HG03280 (cell line): Measurements from ENCODE around the gene LEPROT.

Source experiments
- ATAC-seq: cut with Tn5 transposase; IDR thresholded peaks from one replicate; pipeline ENCODE4 v1.9.1; 2021; ENCODE audit warnings: mild to moderate bottlenecking, moderate library complexity; ENCODE audit not compliant: unreplicated experiment

Gene LEPROT

GRCh38 chr1:65471861-65472332, 51.4 kb downstream of the LEPROT start:
- no peak for ATAC-seq

- no peak for ATAC-seq
Observed at GRCh38 chr1:65476327-65476726, 55.9 kb downstream of the LEPROT start.

- no peak for ATAC-seq
Observed at GRCh38 chr1:65477414-65478378, 57.2 kb downstream of the LEPROT start.

DNA sequence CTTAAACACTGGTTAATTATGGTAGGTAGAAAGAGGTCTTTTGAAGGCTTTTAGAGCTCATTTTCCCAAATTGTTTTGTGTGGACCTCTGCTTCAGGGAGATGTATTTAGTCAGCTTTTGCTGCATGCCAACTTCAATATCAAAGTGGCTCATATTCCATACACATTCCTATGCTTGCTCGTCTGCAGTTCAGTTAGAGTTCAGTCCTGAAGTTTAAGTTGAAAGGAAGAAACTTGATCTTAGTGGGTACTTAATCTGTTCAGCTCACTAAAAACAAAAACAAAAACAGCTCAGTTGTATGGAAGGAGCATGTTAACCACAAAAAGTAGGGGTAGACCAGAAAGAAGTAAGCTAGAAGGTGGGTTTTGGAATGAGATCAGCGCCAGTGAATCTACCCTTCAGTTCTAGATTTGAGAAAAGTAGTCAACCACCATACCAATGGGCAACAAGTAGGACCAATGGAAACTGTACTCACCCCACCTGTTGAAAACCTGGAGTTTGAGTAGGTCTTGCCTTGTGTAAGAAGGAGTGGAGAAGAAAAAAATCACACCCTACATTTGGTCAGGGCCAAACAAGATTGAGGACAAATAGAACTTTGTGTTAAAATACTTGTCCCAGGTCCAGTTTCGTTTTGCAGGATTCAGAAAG, 58.0 kb downstream of the LEPROT start:
- ATAC-seq, result no peak

- ATAC-seq, result no peak
Observed at GRCh38 chr1:65479554-65480204, 59.2 kb downstream of the LEPROT start.

DNA sequence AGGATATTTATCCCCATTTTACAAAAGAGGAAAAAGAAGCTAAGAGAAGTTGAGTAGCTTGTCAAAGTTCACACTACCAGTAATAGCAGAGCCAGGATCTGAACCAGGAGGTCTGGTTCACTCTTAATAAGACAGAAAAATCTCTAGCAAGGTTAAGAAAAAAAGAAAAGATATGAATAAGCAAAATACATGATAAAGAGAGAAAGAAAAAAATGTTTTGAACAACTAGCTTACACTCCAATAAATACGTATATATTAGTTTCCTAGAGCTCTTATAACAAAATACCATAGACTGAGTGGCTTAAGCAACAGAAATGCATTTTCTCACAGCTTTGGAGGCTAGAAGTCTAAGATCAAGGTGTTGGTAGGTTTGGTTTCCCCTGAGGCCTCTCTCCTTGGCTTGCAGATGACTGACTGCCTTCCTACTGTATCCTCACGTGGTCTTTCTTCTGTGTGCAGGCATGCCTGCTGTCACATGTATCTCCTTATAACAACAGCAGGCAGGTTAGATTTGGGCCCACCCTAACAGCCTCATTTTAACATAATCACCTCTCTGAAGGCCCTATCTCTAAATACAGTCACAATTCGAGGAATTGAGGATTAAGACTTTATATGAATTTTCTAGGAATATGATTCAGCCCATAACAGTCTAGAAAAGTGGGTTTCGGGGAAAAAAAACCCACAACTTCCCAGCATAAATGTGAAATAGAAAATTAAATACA, 60.4 kb downstream of the LEPROT start:
- ATAC-seq, result no peak

DNA sequence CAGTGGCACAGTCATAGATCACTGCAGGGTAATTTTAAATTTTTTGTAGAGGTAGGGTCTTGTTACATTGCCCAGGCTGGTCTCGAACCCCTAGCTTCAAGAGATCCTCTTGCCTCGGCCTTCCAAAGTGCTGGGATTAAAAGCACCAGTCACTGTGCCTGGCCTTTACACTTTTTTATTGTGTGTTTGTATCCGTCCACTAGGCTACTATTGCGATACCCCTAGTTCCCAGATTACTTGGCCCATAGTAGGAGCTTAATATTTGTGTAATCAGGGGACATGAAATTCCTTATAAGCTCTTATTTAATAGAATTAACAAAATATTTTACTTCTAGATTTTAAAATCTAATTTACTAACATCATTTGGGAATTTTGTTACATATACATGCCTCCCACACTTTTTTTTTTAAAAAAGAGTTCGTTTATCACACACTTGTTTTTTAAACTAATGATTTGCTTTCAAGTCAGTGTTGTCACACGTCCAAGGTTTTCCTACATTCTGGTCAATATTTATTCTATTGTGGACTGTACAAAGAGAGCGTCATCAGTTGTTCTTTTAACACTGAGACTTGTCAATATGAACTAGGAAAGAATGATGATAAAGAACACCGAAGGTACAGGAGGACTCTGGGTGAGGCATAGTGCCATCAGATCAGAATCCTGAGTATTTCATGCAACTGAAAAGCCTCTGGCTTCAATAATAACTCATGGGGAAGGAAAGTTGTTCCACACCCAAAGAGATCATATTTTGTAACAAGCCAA, 63.7 kb downstream of the LEPROT start:
- ATAC-seq, result no peak
